NCI-H2196 (cell line): ENCODE data around the gene KCNJ12.
"Not testable (repeated sequence)": the region's sequence is repeated elsewhere in the genome, so short reads cannot be mapped to it uniquely, and the experiment has no call there.

ENCODE experiments used
- DNase-seq: peaks from one replicate; lab custom pipeline; 2025; ENCODE audit not compliant: unreplicated experiment; lab: John Stamatoyannopoulos, UW

KCNJ12 gene

GRCh38 chr17:21404956-21405731, 29.0 kb downstream of the KCNJ12 start:
- not testable (repeated sequence) for DNase-seq

GRCh38 chr17:21405904-21406400, 29.8 kb downstream of the KCNJ12 start:
- not testable (repeated sequence) for DNase-seq

- not testable (repeated sequence) for DNase-seq
Measured at GRCh38 chr17:21406616-21407404, 30.7 kb downstream of the KCNJ12 start.

- not testable (repeated sequence) for DNase-seq
Measured at GRCh38 chr17:21407752-21408151, 31.6 kb downstream of the KCNJ12 start.

- not testable (repeated sequence) for DNase-seq
Measured at GRCh38 chr17:21408224-21408623, 32.1 kb downstream of the KCNJ12 start.

GRCh38 chr17:21408766-21409300, 32.7 kb downstream of the KCNJ12 start:
- not testable (repeated sequence) for DNase-seq

GRCh38 chr17:21409388-21409787, 33.2 kb downstream of the KCNJ12 start:
- DNase-seq: not testable (repeated sequence)

- DNase-seq: not testable (repeated sequence)
Measured at GRCh38 chr17:21409971-21410370, 33.8 kb downstream of the KCNJ12 start.

GRCh38 chr17:21410371-21410770, 34.2 kb downstream of the KCNJ12 start:
- not testable (repeated sequence) for DNase-seq

GRCh38 chr17:21410906-21411678, 34.9 kb downstream of the KCNJ12 start:
- DNase-seq: not testable (repeated sequence)

GRCh38 chr17:21411679-21412205, 35.6 kb downstream of the KCNJ12 start:
- not testable (repeated sequence) for DNase-seq

- not testable (repeated sequence) for DNase-seq
Measured at GRCh38 chr17:21412207-21412681, 36.1 kb downstream of the KCNJ12 start.

GRCh38 chr17:21413570-21414279, 37.6 kb downstream of the KCNJ12 start:
- DNase-seq: not testable (repeated sequence)

GRCh38 chr17:21414616-21415015, 38.5 kb downstream of the KCNJ12 start:
- not testable (repeated sequence) for DNase-seq

- not testable (repeated sequence) for DNase-seq
Measured at GRCh38 chr17:21415166-21415990, 39.2 kb downstream of the KCNJ12 start.

- DNase-seq: not testable (repeated sequence)
Measured at GRCh38 chr17:21416471-21416981, 40.4 kb downstream of the KCNJ12 start.

GRCh38 chr17:21417349-21417748, 41.2 kb downstream of the KCNJ12 start:
- DNase-seq: not testable (repeated sequence)

- no peak for DNase-seq
Measured at GRCh38 chr17:21417921-21418320, 41.8 kb downstream of the KCNJ12 start.
